Erythroblast (primary cell): Measurements from ENCODE around the gene CMIP.

Experiments
- GATA1 ChIP-seq: IDR thresholded peaks from 2 replicates; pipeline ENCODE4 v1.6.1; 2011; ENCODE audit warnings: low read depth, mild to moderate bottlenecking, control low read depth, low read length, moderate library complexity
- POLR2A ChIP-seq: IDR thresholded peaks from 2 replicates; pipeline ENCODE4 v1.6.1; 2011; ENCODE audit warnings: mild to moderate bottlenecking, low read length

- no peak for TF ChIP-seq POLR2A
- no peak for TF ChIP-seq GATA1
Observed at GRCh38 chr16:81403208-81403600, 41.4 kb upstream of the CMIP start.
